Measurements from ENCODE around the gene STK17A. TPM values are rescaled to one million over a fixed set of nuclear protein-coding genes. Genes with fewer than 3 reads are reported as not detected.

Gene STK17A
- total and polyA plus RNA-seq, 2 donors from 2014 or later, result 12.8 to 15.5 TPM

DNA sequence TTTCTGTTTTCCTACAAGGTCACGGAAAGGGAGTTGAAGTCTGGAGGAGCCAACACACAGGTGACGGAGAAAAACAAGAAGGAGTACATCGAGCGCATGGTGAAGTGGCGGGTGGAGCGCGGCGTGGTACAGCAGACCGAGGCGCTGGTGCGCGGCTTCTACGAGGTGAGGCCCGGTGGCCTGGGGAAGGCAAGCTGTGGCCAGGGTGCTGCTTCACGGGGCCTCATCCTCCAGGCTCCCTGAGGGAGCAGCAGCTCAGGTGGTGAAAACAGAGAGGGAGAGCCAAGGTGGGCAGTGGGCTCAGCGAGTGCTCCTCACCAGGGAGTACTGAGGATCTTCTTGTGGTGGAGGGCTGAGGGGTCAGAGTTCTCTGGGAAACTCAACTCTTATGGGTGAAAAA lies 32.5 kb upstream of the STK17A start:
- intact Hi-C loops (cut with DNase I), result no loop called here
- H3K9me3 ChIP-seq (ENCODE audit: control insufficient read depth in 2 of 3, insufficient read depth in 1 of 3, low read length in 3 of 3), result no peaks in the 10 kb centered on the region
- TF ChIP-seq, protein P1, sequence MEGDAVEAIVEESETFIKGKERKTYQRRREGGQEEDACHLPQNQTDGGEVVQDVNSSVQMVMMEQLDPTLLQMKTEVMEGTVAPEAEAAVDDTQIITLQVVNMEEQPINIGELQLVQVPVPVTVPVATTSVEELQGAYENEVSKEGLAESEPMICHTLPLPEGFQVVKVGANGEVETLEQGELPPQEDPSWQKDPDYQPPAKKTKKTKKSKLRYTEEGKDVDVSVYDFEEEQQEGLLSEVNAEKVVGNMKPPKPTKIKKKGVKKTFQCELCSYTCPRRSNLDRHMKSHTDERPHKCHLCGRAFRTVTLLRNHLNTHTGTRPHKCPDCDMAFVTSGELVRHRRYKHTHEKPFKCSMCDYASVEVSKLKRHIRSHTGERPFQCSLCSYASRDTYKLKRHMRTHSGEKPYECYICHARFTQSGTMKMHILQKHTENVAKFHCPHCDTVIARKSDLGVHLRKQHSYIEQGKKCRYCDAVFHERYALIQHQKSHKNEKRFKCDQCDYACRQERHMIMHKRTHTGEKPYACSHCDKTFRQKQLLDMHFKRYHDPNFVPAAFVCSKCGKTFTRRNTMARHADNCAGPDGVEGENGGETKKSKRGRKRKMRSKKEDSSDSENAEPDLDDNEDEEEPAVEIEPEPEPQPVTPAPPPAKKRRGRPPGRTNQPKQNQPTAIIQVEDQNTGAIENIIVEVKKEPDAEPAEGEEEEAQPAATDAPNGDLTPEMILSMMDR (IDR thresholded peaks at IDR 0.05; ENCODE audit: borderline replicate concordance, extremely low read depth, insufficient read depth), result no peak
- no peaks in the 10 kb centered on the region for H3K4me1 ChIP-seq (ENCODE audit: control insufficient read depth in 2 of 3, insufficient read depth in 2 of 3, low read depth in 1 of 3, low read length in 3 of 3)
- H3K4me3 ChIP-seq (ENCODE audit: low read length in 3 of 3), result no peak overlapping the region
- FAIRE-seq (no peak), DNase-seq (no peak)
- H3K36me3 ChIP-seq (ENCODE audit: control insufficient read depth in 2 of 3, insufficient read depth in 3 of 3, low read length in 3 of 3), result peaks cover 0 to 5% (median 0%) of the 10 kb centered on the region in 3 donors
- H3K27me3 ChIP-seq (ENCODE audit: control insufficient read depth, insufficient read depth, low read length), result no peaks in the 10 kb centered on the region
- no peak overlapping the region for H3K9ac ChIP-seq (ENCODE audit: low read length in 3 of 3)
- no peak overlapping the region for H3K27ac ChIP-seq (ENCODE audit: low read depth in 2 of 2, low read length in 2 of 2)

- TF ChIP-seq, protein P1 (IDR thresholded peaks at IDR 0.05; ENCODE audit: borderline replicate concordance, extremely low read depth, insufficient read depth), result no peak
- H3K36me3 ChIP-seq (ENCODE audit: control insufficient read depth in 2 of 3, insufficient read depth in 3 of 3, low read length in 3 of 3), result peaks cover 0 to 7% (median 0%) of the 10 kb centered on the region in 3 donors
- intact Hi-C loops (cut with DNase I), result no loop called here
- H3K4me1 ChIP-seq (ENCODE audit: control insufficient read depth in 2 of 3, insufficient read depth in 2 of 3, low read depth in 1 of 3, low read length in 3 of 3), result no peaks in the 10 kb centered on the region
- H3K9me3 ChIP-seq (ENCODE audit: control insufficient read depth in 2 of 3, insufficient read depth in 1 of 3, low read length in 3 of 3), result no peaks in the 10 kb centered on the region
- H3K27me3 ChIP-seq (ENCODE audit: control insufficient read depth, insufficient read depth, low read length), result no peaks in the 10 kb centered on the region
- no peak overlapping the region for H3K9ac ChIP-seq (ENCODE audit: low read length in 3 of 3)
- FAIRE-seq, result no peak
- no peak for DNase-seq
- H3K27ac ChIP-seq (ENCODE audit: low read depth in 2 of 2, low read length in 2 of 2), result no peak overlapping the region
- H3K4me3 ChIP-seq (ENCODE audit: low read length in 3 of 3), result no peak overlapping the region
Observed at GRCh38 chr7:43552122-43552521, 30.8 kb upstream of the STK17A start.

DNA sequence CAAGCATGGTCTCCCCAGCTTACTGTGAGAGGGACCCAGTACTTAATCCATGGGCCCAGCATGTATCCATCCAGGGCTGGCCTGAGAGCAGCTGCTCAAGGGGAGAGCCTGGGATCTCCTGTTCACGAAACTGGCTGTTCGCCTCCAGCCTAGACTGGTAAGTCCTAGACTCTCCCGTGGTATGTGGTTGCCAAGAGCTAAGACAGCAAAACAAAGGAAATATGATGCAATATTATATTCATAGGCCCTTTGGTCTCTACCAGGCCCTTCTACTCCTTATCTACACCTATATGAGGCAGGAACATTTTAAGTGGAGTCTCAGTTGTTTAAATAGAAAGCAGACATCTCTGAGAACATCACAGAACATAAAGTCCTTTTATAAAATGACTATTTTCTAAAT lies 28.9 kb upstream of the STK17A start:
- Histone ChIP-seq H3K27ac (ENCODE audit: low read depth in 2 of 2, low read length in 2 of 2) (no peak overlapping the region), H3K27me3 (ENCODE audit: control insufficient read depth, insufficient read depth, low read length) (no peaks in the 10 kb centered on the region), H3K4me1 (ENCODE audit: control insufficient read depth in 2 of 3, insufficient read depth in 2 of 3, low read depth in 1 of 3, low read length in 3 of 3) (no peaks in the 10 kb centered on the region), H3K9me3 (ENCODE audit: control insufficient read depth in 2 of 3, insufficient read depth in 1 of 3, low read length in 3 of 3) (no peaks in the 10 kb centered on the region), H3K36me3 (ENCODE audit: control insufficient read depth in 2 of 3, insufficient read depth in 3 of 3, low read length in 3 of 3) (peaks cover 0 to 7% (median 0%) of the 10 kb centered on the region in 3 donors), H3K4me3 (ENCODE audit: low read length in 3 of 3) (no peak overlapping the region), H3K9ac (ENCODE audit: low read length in 3 of 3) (no peak overlapping the region)
- TF ChIP-seq, protein P1 (IDR thresholded peaks at IDR 0.05; ENCODE audit: borderline replicate concordance, extremely low read depth, insufficient read depth), result no peak
- DNase-seq (no peak), FAIRE-seq (no peak)
- intact Hi-C loops (cut with DNase I), result no loop called here

- no peak for DNase-seq
- no peaks in the 10 kb centered on the region for H3K4me1 ChIP-seq (ENCODE audit: control insufficient read depth in 2 of 3, insufficient read depth in 2 of 3, low read depth in 1 of 3, low read length in 3 of 3)
- no peak overlapping the region for H3K9ac ChIP-seq (ENCODE audit: low read length in 3 of 3)
- no peak for FAIRE-seq
- no peaks in the 10 kb centered on the region for H3K27me3 ChIP-seq (ENCODE audit: control insufficient read depth, insufficient read depth, low read length)
- no peak overlapping the region for H3K27ac ChIP-seq (ENCODE audit: low read depth in 2 of 2, low read length in 2 of 2)
- TF ChIP-seq, protein P1 (IDR thresholded peaks at IDR 0.05; ENCODE audit: borderline replicate concordance, extremely low read depth, insufficient read depth), result no peak
- H3K4me3 ChIP-seq (ENCODE audit: low read length in 3 of 3), result no peak overlapping the region
- no peaks in the 10 kb centered on the region for H3K9me3 ChIP-seq (ENCODE audit: control insufficient read depth in 2 of 3, insufficient read depth in 1 of 3, low read length in 3 of 3)
- H3K36me3 ChIP-seq (ENCODE audit: control insufficient read depth in 2 of 3, insufficient read depth in 3 of 3, low read length in 3 of 3), result peaks cover 0 to 7% (median 0%) of the 10 kb centered on the region in 3 donors
- intact Hi-C loops (cut with DNase I), result no loop called here
Observed at GRCh38 chr7:43554423-43554822, 28.5 kb upstream of the STK17A start.
